Measurements from ENCODE around the gene ZNF358.

The ZNF358 gene

DNA sequence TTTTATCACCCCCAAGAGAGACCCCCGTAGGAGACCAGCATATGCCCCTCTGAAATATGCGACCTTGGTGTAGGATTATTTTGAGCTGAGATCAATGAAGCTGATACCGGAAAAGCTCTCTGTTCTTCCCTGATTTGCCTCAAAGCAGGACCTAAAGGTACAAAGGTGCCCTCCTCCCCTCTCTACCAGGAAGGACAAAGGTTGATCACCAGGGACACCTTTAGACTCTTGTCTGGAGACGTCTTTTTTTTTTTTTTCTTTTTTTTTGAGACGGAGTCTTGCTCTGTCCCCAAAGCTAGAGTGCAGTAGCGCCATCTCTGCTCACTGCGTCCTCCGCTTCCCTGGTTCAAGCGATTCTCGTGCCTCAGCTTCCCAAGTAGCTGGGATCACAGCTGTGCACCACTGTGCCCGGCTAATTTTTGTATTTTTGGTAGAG lies 26.3 kb upstream of the ZNF358 start:
- no peak for DNase-seq

DNA sequence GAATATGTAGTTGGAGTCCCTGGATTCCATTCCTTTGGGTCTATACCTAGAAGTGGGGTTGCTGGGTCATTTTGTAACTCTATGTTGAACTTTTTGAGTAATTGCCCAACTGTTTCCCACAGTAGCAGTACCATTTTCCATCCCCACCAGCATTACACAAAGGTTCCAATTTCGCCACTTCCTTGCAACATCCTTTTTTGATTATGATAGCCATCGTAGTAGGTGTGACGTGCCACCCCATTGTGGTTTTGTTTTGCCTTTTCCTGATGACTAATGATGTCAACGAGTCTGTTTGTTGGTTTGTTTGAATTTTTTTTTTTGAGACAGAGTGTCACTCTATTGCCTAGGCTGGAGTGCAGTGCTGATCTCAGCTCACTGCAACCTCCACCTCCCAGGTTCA lies 23.8 kb upstream of the ZNF358 start:
- DNase-seq: no peak

DNA sequence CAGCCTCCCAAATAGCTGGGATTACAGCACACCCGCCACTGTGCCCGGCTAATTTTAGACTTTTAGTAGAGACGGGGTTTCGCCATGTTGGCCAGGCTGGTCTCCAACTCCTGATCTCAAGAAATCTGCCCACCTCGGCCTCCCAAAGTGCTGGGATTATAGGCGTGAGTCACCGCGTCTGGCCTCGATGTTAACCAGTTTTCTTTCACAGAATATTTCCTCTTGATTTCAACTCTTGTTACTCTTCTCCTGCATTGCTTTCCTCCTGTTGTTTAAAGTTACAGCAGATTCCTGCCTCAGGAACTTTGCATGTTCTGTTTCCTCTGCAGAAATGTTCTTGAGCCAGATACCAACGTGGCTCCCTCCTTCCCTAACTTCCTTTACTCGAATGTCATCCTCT lies 23.3 kb upstream of the ZNF358 start:
- DNase-seq: no peak

DNA sequence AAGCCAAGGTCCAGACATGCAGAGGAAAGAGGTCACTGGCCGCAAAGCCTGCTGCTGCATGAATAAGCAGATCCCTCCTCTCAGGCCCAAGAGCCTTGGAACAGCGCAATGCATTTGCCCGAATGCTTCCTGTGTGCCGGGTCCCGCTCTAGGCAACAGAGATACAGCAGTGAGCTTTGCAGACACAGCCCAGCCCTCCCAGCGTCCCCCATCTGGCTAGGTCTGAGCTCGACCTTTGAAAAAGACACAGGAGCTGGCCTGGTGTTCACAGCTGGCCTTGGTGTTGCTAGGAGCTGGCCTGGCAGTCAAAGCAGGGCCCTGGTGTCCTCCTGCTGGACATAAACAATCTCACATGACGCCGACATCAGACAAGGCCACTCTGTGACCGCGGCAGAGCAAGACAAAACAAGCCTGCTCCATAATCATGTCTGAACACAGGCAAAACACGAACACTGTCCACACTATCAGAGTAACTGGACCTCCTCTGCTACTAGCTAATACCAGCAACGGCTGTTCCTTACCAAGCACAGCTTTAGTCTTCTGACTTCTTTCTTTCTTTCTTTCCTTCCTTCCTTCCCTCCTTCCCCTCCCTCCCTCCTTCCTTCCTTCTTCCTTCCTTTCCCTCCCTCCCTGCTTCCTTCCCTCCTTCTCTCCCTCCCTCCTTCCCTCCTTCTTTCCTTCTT lies 21.3 kb upstream of the ZNF358 start:
- no peak for DNase-seq

DNA sequence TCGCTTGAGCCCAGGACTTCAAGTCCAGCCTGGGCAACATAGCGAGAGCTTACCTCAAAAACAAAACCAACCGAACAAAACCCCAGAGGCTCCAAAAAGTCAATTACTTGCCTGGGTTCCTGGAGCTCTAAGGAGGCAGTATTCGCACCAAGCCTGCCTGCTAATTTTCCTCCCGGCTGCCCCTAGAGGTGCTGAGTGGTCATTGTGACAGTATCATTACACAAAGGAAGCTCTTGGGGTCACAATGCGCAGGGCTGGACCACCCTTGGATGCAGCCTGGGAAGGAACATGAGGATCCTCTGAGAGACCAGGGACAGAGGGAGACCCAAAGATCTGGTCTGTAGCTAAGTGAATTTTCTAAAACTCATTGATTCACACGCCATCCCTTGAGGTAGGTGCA lies 18.6 kb upstream of the ZNF358 start:
- no peak for DNase-seq

DNA sequence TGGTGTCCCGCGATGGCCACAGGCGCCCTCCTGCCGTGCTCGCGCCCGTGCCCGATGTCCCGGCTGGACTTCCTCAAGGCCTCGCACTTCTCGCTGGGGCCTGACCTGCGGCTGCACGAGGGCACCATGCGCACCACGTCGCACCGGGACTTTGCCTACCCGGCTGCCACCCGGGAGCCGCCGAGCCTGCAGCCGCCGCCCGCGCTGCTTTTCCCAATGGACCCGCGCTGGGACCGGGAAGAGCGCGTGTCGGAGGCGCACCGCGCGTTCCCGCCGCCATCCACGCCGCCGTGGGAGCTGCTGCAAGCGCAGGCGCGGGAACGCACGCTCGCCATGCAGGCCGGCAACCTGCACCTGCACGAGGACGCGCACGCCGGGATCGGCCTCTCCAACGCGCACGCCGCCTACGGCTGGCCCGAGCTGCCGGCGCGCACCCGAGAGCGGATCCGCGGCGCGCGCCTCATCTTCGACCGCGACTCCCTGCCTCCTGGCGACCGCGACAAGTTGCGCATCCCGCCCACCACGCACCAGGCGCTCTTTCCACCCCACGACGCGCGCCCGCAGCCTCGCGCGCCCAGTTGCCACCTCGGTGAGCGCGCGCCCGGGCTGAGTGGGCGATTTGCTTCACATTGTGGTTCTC lies 15.0 kb upstream of the ZNF358 start:
- DNase-seq: peak; percentile 56

DNA sequence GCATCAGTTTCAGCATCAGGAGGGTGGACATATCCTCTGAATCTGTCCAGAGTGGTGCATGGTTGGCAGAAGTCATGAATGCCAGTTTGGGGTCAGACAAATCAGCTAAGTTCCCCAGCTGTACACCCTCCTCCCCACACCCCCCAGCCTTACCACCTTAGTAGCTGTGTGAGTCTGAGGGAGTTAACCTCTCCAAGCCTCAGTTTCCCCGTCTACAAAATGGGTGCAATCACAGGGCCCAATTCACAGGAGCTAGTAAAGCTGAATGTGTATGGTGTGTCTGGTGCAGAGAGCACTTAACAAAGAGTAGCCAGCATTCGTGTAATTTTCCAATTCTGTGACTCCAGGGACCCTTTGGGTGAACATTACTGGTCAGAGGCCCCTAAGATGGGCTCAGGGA lies 13.4 kb upstream of the ZNF358 start:
- DNase-seq: no peak

DNA sequence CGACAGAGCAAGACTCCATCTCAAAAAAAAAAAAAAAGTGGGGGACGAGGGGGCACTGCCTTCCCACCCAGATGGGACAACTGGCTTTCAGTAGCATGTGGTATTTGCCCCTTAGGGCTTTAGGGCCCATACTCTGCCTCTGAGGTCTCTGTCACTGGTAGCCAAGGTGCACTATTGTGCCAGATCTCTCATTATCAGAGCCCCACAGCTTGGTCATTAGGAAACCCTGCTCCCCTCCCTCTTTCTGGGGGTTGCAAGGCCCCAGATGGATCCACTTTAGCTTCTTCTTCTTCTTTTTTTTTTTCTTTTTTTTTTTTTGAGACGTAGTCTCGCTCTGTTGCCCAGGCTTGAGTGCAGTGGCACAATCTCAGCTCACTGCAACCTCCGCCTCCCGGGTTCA lies 11.2 kb upstream of the ZNF358 start:
- DNase-seq: no peak

DNA sequence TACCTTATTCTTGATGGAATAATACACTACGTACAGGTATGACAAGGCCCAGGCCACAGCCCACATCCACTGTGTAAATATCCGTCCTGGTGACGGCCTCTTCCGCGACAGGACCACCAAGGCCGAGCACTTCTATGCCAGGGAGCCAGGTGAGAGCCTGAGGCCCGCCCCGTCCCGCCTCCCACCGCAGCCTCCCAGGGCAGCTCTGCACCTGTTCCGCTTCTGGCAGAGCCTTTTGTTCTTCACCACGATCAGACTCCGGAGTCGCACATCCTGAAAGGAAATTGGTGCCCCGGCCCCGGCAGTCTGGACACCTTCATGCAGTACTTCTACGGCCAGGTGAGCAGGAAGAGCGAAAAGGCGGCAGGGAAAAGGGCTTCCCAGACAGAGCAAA lies 10.6 kb upstream of the ZNF358 start:
- no peak for DNase-seq

DNA sequence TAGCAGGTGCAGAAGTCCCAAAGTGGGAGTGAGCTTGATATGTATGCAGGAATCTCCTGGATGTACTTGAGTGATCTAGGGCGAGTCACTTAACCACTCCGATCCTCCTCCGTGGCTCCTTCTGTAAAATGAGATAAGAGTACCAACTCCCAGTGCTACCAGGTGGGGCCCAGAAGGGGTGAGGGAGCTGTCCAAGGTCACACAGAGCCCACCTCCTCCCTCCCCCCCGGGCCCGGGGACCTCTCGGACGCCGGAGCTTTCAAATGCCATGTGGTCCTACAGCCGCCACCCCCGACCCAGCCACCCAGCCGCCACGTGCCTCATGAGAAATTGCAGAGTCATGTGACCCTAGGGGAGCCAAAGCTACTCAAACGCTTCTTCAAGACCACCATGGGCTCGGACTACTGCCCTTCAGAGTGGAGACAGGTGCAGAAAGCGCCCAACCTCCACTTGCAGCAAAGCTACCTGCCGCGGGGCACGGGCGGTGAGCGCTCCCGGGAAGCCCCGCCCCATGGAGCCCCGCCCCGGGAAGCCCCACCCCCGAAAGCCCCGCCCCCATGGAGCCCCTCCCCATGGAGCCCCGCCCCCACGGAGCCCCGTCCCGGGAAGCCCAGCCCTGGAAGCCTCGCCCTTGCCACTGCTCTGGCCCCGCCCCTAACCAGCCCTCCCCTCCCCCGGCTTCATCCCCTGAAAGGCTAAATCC lies 10.1 kb upstream of the ZNF358 start:
- no peak for DNase-seq

DNA sequence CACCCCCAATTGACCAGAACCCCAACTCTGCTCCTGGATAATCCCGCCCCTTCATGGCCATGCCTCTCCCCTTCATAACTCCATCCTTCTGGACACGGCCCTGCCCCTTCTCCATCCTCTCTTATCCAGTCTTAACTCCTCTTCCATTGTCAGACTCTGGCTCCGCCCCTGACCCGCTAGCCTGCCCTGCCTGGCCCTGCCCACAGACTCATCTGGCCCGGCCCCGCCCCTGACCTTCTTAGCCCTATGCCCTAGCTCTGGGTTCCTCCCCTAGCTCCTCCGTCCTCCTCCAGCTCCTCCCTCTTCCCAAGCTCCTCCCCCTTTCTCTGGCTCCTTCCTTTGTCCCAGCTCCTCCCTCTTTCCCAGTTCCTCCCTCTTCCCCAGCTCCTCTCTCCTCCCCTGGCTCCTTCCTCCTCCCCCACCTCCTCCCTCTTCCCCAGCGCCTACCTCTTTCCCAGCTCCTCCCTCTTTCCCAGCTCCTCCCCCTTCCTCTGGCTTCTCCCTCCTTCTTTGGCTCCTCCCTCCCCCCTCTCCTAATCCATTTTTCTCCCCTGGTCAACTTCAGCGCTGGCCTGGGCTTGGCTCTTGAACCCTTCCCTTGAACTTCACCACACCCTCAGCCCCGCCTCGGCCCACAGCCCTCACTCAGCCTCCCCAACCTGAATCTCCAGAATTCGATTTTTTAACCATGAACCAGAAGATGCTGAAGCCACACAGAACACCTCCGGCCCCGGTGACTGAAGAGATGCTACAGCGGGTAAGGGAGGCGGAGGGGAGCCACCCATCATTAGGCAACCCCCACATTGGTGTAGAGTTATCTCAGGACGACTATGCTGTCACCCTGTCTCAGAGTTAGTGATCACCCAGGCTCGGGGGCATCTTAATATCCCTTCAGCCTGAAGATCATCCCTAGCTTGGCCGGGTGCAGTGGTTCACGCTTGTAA lies 9.2 kb upstream of the ZNF358 start:
- no peak for DNase-seq

DNA sequence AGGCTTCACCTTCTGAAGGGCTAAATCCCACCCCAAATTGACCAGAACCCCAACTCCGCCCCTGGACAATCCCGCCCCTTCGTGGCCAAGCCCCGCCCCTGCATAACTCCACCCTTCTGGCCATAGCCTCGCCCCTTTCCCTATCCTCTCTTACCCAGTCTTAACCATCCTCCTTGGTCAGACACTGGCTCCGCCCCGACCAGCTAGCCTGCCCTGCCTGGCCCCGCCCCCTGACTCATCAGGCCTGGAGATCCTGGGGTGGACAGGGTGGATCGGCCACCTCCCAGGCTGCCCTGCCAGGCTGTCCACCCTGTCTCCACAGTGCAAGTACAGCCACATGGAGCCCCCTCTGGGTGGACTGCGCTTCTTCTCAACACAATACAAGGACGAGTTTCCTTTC lies 8.0 kb upstream of the ZNF358 start:
- no peak for DNase-seq

DNA sequence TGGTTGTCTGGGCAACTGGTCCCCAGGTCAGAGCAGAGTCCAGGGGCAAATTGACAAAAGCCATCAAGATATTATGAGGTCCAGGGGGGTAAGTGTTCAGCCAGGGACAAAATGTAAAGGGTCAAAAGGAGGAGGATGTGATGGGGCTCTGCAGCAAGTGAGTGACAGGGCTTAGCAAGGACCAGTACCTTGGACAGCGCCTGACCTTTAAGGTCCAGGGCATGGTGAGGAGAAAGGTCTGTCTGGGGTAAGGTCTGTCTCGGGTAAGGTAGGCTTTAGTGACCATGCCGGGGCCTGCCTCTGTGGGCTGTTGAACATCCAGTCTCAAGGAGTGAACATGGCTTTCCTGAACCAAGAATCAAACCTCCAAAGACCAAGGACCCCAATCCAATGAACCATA lies 6.3 kb upstream of the ZNF358 start:
- DNase-seq: no peak

DNA sequence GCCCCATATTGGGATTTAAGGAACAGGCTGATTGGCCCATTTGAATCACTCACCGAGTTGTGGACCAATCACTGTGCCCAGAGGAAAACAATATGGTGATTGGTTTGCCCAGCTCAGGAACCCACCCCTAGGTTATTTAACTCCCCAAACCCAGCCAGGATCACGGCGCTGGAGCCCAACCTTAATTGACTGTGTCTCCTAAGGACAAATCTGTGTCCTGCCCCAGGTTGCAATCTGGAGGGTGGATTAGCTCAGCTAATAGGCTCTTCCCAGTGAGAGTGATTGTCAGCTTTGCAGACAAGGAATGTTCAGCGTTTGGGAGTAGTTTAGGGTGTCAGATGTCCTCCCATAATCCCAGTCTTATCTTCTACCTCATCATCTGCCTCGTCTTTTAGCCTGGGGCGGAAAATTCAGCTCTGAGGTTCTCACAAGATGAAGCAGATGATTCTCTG lies 3.5 kb upstream of the ZNF358 start:
- DNase-seq: no peak

DNA sequence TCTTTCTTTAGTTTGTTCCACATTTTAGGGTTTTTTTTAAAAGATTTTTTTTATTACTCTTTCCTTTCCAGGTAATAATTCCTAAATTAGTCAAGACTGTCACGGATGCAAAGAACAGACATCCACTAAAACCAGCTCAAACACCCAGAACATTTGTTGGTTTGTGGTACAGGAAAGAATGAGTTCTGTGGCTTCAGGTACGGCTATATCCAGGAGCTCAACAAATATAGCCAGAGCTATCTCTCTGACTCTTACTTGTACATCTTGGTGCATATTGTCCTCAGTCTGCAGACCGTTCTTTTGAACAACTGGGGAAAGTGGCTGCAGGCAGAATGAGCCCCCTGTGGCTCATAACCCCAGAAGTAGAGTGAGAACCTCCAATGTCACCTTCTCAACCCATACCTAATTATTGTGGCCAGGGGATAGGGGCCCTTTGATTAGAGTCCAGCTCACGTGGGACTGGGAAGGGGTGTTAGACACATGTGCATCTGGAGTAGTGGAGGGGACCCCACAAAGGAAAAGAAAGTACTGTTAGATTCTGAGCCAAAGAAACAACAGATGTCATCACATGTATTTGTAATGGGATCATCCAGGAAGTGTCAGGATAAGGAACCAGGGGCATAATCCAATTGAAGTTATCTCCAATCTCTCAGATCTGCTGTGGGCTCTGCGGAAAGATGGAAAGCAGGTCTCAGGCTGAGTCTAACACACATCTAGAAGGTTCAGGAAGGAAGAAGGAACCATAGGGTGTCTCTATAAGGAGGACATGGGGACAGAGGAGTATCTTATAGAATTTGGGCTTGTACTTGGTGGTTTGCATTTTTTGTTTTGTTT lies 1.9 kb upstream of the ZNF358 start:
- no peak for DNase-seq

DNA sequence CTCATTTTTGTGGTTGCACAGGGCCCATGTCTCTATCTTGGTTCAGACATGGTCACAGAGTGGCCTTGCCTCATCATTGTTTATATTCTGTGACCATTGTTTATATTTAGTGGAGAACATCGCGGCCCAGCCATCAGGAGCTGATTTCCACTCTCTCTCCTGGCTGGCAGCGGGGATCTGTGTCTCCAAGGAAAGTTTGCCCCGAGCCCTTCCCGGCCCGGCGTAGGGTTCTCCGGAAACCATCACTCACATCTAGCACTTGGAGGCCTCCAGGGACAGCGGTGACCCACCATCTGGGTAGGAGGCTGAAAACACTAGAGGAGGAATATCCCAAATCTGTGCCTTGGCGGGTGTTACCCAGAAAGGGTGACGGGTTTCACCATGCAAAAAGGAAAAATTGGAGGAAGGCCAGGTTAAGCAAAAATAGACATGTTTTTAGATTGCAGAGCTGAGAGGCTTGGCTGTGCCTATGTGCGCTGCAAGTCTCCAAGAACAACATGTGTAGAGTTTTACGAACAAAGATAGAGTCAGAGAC lies 726 bp upstream of the ZNF358 start:
- no peak for DNase-seq

DNA sequence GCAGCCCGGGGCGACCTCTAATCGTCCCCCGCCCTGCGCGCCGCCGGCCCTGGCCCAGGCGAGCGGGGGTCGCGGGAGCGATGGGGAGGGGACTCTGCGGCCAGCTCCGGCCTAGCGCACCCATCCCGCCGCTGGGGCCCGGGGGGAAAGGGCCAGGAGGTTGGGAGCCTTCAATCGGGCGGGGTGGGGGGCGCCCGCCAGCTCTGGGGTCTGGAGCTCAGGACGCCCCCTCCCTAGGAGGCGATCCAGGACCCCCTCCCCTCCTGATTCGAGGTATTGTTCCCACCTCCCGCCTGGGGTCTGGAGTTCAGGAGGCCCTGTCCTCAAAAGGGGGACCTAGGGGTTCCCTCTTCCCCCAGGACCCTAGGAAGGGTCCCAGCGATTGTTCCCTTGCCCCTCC lies 430 bp downstream of the ZNF358 start:
- no peak for DNase-seq

DNA sequence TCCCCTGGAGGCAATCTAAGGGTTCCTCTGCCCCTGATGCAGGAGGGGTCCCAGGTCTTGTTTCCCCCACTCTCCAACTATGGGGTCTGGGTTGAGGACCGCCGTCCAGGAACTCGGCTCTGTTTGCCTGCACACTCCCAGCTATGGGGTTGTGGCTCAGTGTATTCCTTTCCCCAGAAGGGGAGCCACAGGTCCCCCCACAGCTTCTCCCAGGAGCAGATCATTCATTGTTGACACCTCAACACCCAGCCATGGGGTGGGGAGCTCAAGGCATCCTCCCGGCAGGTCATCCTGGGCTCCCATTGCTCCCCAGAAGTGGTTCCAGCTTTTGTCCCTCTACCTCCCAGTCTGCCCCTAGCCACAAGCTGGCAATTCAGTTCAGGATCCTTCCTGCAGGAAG lies 975 bp downstream of the ZNF358 start:
- no peak for DNase-seq

DNA sequence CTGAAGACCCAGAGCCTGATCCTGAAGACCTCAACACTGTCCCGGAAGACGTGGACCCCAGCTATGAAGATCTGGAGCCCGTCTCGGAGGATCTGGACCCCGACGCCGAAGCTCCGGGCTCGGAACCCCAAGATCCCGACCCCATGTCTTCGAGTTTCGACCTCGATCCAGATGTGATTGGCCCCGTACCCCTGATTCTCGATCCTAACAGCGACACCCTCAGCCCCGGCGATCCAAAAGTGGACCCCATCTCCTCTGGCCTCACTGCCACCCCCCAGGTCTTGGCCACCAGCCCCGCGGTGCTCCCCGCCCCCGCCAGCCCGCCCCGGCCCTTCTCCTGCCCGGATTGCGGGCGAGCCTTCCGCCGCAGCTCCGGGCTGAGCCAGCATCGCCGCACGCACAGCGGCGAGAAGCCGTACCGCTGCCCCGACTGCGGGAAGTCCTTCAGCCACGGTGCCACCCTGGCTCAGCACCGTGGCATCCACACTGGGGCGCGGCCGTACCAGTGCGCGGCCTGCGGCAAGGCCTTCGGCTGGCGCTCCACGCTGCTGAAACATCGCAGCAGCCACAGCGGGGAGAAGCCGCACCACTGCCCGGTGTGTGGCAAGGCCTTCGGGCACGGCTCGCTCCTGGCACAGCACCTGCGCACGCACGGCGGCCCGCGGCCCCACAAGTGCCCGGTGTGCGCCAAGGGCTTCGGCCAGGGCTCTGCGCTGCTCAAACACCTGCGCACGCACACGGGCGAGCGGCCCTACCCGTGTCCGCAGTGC lies 3.6 kb downstream of the ZNF358 start:
- DNase-seq: no peak

DNA sequence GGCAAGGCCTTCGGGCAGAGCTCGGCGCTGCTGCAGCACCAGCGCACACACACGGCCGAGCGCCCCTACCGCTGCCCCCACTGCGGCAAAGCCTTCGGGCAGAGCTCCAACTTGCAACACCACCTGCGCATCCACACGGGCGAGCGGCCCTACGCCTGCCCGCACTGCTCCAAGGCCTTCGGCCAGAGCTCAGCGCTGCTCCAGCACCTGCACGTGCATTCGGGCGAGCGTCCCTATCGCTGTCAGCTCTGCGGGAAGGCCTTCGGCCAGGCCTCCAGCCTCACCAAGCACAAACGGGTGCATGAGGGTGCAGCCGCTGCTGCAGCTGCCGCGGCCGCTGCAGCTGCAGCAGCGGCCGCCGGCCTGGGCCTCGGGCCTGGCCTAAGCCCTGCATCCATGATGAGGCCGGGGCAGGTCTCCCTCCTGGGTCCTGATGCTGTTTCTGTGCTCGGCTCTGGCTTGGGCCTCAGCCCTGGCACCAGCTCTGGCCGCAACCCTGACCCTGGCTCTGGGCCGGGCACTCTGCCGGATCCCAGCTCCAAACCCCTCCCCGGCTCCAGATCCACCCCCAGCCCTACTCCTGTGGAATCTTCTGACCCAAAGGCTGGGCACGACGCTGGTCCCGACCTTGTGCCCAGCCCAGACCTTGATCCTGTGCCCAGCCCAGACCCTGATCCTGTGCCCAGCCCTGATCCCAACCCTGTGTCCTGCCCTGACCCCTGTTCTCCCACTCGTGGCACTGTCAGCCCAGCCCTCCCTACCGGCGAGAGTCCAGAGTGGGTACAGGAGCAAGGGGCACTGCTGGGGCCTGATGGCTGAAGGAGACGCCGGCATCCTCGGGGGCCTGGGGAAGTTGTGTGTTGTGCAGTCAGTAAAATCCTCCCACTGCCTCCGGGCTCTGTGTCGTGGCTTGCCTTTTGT lies 4.5 kb downstream of the ZNF358 start:
- DNase-seq: no peak

All from stimulated activated CD4-positive, alpha-beta T cell treated with anti-CD3 and anti-CD28 coated beads, Interleukin-12 subunit alpha, Interleukin-12 subunit beta, amount 100 ng/mL, for 4 hours (primary cell).